ENCODE measurements around the gene MACROD2. TPM values are rescaled to one million over a fixed set of nuclear protein-coding genes. Genes with fewer than 3 reads are reported as not detected.

MACROD2 gene
- total and polyA plus RNA-seq, 4 donors, result 13.0 to 67.1 (median 20.7) TPM

DNA sequence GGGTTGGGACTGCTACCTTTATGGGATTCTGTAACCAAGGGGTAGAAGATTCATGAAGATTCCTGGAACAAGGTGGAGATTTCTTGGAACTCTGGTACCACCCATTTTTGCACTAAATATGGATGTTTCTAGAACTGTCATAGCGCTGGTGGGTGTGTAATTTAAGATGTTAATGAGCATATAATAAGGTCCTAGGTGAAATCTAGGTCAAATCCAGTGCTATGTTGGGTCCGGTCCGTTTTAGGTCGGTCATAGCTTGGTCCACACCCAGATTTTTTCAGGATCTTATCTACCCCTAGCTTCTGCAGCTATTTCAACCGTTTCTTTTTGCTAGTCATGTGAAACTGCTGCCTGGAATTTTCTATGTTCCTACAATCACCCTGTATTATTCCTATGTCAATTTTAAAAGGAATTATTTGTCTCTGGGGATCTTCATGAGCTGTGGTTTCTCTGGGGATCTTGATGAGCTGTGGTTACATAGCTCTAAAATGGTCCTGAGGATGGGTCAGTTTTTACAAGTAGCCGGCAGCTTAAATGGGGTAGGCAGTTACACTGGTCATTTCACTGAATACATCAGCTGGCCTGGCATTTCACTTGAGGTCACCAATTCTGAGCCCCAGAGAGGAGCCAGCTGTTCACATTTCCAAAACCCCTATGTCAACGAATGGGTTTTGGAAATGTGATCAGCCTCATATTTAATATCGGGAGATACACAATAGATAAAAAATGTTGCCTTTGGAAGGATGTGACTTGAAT is 994.4 kb downstream of the MACROD2 start:
- H3K9ac ChIP-seq (ENCODE audit: insufficient read depth in 1 of 2, low read length in 2 of 2), result no peak overlapping the region
- H3K36me3 ChIP-seq (ENCODE audit: control insufficient read depth in 4 of 4, insufficient read depth in 4 of 4, low read length in 4 of 4), result no peaks in the 10 kb centered on the region
- DNase-seq, result no peak
- H3K27me3 ChIP-seq (ENCODE audit: control insufficient read depth in 3 of 3, insufficient read depth in 3 of 3, low read length in 2 of 3), result no peaks in the 10 kb centered on the region
- TF ChIP-seq, protein P1, sequence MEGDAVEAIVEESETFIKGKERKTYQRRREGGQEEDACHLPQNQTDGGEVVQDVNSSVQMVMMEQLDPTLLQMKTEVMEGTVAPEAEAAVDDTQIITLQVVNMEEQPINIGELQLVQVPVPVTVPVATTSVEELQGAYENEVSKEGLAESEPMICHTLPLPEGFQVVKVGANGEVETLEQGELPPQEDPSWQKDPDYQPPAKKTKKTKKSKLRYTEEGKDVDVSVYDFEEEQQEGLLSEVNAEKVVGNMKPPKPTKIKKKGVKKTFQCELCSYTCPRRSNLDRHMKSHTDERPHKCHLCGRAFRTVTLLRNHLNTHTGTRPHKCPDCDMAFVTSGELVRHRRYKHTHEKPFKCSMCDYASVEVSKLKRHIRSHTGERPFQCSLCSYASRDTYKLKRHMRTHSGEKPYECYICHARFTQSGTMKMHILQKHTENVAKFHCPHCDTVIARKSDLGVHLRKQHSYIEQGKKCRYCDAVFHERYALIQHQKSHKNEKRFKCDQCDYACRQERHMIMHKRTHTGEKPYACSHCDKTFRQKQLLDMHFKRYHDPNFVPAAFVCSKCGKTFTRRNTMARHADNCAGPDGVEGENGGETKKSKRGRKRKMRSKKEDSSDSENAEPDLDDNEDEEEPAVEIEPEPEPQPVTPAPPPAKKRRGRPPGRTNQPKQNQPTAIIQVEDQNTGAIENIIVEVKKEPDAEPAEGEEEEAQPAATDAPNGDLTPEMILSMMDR (IDR thresholded peaks at IDR 0.05; ENCODE audit: control extremely low read depth, extremely low read depth), result no peak
- no peak for ATAC-seq (ENCODE audit: insufficient read depth, low FRiP score)
- H3K27ac ChIP-seq (ENCODE audit: low read depth in 1 of 2, low read length in 1 of 2), result no peak overlapping the region
- no peaks in the 10 kb centered on the region for H3K4me1 ChIP-seq (ENCODE audit: control insufficient read depth in 5 of 5, insufficient read depth in 5 of 5, low read length in 5 of 5)
- H3K9me3 ChIP-seq (ENCODE audit: control insufficient read depth in 4 of 4, insufficient read depth in 3 of 4, low read length in 3 of 4), result peaks cover 0 to 3% (median 0%) of the 10 kb centered on the region in 4 donors
- H3K4me3 ChIP-seq, result no peak overlapping the region
- WGBS, 2 donors, result 86 to 91% methylated on average over 8 of the region's 8 CpGs

DNA sequence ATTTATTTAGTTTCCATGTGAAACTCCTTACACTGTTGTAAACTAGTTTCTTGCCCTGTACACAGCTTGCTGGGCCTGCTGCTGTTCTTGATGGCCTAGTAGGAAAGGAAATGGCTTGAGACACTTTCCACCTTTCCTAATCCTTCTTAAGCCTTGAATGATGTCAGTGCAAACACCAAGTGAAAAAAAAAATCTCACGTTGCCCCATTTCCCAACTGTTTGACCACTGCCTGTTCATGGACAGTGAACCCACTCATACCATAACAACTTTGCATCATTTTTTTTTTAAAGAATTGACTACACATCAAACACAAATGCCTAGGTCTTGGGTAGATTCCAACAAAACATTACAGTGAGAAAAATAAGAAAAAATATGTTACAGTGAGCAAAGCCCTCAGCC is 995.7 kb downstream of the MACROD2 start:
- ATAC-seq (ENCODE audit: insufficient read depth, low FRiP score), result no peak

DNA sequence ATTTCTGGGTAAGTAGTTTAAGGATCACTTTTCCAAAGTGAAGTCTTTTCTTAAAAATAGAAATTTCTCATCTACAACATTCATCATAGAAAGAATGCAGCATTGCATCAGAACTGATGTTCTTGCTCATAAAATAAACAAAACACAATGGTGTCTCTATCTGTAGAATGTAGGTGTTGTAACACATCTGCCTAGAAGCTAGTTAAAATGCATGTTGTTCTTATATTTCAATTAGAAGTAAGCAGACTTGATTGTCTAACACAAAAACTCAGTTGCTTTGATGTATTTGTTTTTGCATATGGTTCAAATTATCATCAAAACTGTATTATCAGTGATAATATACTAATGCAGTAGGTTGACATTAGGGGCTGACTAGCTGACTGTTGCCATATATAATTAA is 996.8 kb downstream of the MACROD2 start:
- ATAC-seq (ENCODE audit: insufficient read depth, low FRiP score) (no peak), DNase-seq (no peak)
- no peak overlapping the region for H3K4me3 ChIP-seq
- H3K9me3 ChIP-seq (ENCODE audit: control insufficient read depth in 4 of 4, insufficient read depth in 3 of 4, low read length in 3 of 4), result peaks cover 0 to 3% (median 0%) of the 10 kb centered on the region in 4 donors
- no peak overlapping the region for H3K9ac ChIP-seq (ENCODE audit: insufficient read depth in 1 of 2, low read length in 2 of 2)
- TF ChIP-seq, protein P1 (IDR thresholded peaks at IDR 0.05; ENCODE audit: control extremely low read depth, extremely low read depth), result no peak
- no peak overlapping the region for H3K27ac ChIP-seq (ENCODE audit: low read depth in 1 of 2, low read length in 1 of 2)
- H3K36me3 ChIP-seq (ENCODE audit: control insufficient read depth in 4 of 4, insufficient read depth in 4 of 4, low read length in 4 of 4), result no peaks in the 10 kb centered on the region
- H3K4me1 ChIP-seq (ENCODE audit: control insufficient read depth in 5 of 5, insufficient read depth in 5 of 5, low read length in 5 of 5), result no peaks in the 10 kb centered on the region
- no peaks in the 10 kb centered on the region for H3K27me3 ChIP-seq (ENCODE audit: control insufficient read depth in 3 of 3, insufficient read depth in 3 of 3, low read length in 2 of 3)

More for the DNA sequence above, 995.7 kb downstream of the MACROD2 start:
- H3K9me3 ChIP-seq (ENCODE audit: control insufficient read depth in 4 of 4, insufficient read depth in 3 of 4, low read length in 3 of 4), result peaks cover 0 to 3% (median 0%) of the 10 kb centered on the region in 4 donors
- H3K36me3 ChIP-seq (ENCODE audit: control insufficient read depth in 4 of 4, insufficient read depth in 4 of 4, low read length in 4 of 4), result no peaks in the 10 kb centered on the region
- no peak overlapping the region for H3K27ac ChIP-seq (ENCODE audit: low read depth in 1 of 2, low read length in 1 of 2)
- H3K4me3 ChIP-seq, result no peak overlapping the region
- DNase-seq, result no peak
- 44 to 74% methylated on average over 1 of the region's 1 CpG for WGBS, 2 donors
- TF ChIP-seq, protein P1 (IDR thresholded peaks at IDR 0.05; ENCODE audit: control extremely low read depth, extremely low read depth), result no peak
- no peak overlapping the region for H3K9ac ChIP-seq (ENCODE audit: insufficient read depth in 1 of 2, low read length in 2 of 2)
- H3K27me3 ChIP-seq (ENCODE audit: control insufficient read depth in 3 of 3, insufficient read depth in 3 of 3, low read length in 2 of 3), result no peaks in the 10 kb centered on the region
- no peaks in the 10 kb centered on the region for H3K4me1 ChIP-seq (ENCODE audit: control insufficient read depth in 5 of 5, insufficient read depth in 5 of 5, low read length in 5 of 5)

Data from lung (tissue), 12 donors.